Middle frontal gyrus (tissue), 1 donor: ENCODE data around the gene TAF7L.

ENCODE experiments used
- DNase-seq: peaks from one replicate; pipeline ENCODE4 v3.0.0-alpha.2; 2015; ENCODE audit warnings: low spot score; ENCODE audit errors: extremely low spot score

Gene TAF7L

DNA sequence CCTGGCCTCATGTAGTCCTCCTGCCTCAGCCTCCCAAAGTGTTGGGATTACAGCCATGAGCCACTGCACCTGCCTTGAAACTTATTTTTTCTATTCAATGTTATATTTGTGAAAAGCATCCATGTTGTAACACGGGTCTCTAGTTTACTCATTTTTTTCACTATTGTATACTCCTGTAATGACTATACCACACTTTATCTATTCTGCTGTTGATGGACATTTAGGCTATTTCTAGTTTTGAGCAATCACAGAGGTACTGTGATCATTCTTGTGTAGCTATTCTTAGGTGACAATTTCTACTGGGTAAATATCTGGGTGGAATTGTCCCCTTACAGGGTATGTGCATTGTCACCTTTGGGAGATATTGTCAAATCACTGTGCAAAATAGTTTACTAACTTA is 67.9 kb downstream of the TAF7L start:
- DNase-seq = no peak

DNA sequence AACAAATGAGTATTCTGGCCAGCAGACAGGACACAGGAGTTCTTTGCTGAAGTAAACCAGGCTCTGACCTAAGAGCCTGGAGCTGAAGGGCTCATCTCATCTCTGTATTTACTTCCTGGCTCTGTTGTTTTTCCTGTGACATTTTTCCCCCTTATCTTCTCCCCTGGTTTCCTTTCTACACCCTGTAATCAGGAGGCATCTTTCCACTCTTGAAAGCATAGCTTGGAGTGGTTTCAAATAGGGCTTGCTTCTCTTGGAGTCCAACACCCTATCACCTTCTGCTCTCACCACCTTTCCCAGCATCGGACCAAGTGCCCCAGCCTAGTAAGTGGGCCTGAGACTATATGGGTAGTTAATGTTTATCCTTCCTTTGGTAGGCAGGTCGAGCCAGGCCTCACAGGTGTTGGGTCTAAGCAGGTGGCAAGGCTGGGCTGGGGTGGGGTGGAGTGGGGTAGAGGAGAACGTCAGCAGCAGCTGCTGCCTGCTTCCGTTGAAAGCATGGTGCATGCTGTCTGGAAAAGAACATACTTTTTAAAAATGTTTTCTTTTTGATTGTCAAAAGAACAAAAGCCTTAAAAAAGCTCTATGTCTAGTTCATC is 70.4 kb downstream of the TAF7L start:
- no peak for DNase-seq

DNA sequence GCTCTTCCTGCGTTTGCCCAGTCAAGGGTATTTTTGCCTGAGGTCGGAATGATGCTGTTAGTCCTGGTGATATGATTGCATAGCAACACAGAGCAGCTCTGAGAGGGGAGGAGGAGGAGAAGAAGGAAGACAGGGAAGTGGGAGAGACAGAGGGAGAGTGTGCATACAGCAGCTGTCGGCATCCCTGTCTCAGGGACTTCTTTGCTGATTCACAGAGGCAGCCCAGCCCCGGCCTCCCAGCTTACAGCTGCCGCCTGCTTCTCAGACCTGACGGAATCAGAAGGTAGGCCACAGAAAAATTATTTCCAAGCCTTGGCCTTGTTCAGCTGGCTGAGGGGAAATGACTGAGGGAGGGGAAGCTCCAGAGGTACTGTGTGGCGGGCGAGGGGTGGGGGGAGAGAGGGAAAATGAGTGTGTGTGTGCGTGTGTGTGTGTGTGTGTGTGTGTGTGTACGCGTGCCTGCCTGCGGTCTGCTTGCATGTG is 71.2 kb downstream of the TAF7L start:
- no peak for DNase-seq

DNA sequence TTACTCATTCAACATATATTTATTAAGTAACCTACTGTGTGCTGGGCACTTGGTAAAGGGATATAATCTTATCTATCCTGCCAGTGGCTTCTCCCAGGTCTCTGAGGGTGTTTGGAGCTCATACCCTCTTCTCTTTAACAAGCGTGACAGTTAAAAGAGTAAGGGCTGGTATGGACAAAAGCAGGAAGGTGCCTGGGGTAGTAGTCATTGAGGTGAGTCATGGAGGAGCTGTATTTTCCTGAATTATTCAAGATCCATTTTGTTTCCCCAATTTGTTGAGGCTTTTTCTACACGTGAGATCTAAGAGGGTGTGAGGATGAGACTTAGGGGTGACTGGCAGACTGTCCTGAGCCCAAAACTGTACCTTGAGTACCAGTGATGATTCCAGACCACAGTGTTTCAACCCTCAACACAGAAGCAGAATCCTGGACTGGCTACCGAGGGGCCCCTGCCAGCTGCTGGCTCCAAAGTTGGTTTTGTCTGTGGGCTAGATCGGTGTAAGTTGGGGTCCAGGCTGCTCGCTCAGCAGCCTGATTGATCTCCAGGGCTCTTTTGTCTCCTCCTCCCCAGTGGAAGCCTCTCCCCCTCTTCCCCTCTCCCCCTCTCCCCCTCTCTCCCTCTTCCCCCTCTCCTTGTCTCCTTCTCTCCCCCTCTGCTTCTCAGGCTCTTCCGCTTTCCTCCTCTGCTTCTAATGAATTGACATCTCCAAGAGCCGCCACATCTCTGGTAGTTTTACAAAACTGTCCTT is 71.8 kb downstream of the TAF7L start, which contains the start of gene DRP2:
Gene DRP2, plus strand, starts transcription at position 671 of the 748 bp plus-strand sequence. CDS start 11,862 bp downstream, outside the sequence.
- DNase-seq = no peak
